Islet of Langerhans (tissue), 1 donor: ENCODE measurements around the gene SCGB3A1.

Source experiments
- FAIRE-seq: peaks from one replicate; lab custom pipeline; 2011; peaks lifted over from hg19 to GRCh38; lab: Jason Lieb, UNC

Gene SCGB3A1

DNA sequence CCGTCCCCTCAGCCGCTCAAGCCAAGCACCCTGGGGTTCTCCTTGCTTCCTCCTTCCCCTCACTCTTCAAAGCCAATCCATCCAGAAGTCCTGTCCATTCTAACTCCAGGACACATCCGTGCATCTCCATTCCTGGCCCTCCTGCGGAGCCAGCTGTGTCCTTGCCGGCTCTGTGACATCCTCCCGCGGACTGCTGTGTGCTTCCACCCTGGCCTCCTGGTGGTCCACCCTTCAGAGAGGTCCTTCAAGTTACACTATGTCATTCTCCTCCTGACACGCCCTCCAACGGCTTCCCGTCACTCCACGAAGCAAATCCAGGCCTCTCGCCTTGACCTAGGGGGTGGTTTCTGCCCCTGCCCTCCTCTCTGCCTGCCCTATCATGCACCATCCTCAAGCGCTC, 13.0 kb upstream of the SCGB3A1 start:
- FAIRE-seq: no peak

- FAIRE-seq: no peak
Observed at GRCh38 chr5:180603076-180603594, 11.8 kb upstream of the SCGB3A1 start.

GRCh38 chr5:180602481-180603075, 11.3 kb upstream of the SCGB3A1 start:
- no peak for FAIRE-seq

- FAIRE-seq: no peak
Observed at GRCh38 chr5:180601591-180602480, 10.5 kb upstream of the SCGB3A1 start.

GRCh38 chr5:180600554-180601041, 9.3 kb upstream of the SCGB3A1 start:
- no peak for FAIRE-seq

GRCh38 chr5:180599981-180600553, 8.8 kb upstream of the SCGB3A1 start:
- no peak for FAIRE-seq

GRCh38 chr5:180599590-180599914, 8.3 kb upstream of the SCGB3A1 start:
- no peak for FAIRE-seq

DNA sequence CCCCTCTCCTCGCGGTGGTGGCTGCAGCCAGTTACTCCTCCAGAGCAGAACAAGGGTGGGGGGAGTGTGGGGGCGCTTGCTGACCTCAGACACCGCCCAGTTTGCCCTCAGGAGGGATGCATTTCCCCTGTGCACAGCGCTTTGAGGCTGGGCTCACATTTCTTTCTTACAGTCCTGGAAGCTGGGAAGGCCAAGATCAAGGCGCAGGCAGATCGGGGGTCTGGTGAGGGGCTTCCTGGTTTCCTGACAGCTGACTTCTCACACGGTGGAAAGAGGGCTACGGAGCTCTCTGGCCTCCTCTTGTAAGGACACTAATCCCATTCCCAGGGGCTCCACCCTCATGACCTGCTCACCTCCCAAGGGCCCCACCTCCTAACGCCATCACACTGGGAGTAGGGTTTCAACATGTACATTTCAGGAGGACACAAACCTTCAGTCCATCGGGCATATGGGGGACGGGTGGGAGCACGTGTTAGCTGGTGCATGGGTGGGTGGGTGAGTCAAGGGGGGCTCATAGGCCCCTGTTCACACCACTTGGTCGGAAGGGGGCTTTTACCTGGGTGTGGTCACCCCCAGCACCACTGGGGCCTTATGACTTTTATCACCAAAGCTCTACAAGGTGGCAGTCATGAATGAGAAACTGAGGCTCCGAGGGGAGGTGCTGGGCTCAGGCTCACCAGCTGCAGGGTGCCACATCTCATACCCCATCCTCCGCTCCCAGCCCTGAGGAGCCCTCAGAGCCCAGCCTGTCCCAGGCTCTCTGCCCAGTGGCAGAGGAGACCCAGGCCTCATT, 7.7 kb upstream of the SCGB3A1 start:
- no peak for FAIRE-seq

DNA sequence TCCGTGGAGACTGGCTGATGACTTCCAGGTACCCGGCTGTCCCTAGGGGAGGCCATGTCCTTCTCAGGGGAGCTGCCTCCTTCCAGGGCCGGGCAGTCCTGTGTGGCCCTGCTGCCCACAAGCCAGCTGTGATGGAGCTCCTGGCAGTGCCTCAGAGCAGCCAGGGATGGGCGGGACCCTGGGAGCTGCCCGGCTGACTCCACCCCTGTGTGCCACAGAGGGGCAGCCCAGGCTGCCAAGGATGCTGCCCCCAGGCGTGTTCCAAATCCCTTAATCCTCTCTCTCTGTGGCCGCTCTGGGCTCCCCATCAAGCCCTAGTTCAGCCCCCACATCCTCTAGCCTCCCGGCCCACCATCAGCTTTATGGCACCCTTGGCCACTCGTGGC, 7.0 kb upstream of the SCGB3A1 start:
- no peak for FAIRE-seq

DNA sequence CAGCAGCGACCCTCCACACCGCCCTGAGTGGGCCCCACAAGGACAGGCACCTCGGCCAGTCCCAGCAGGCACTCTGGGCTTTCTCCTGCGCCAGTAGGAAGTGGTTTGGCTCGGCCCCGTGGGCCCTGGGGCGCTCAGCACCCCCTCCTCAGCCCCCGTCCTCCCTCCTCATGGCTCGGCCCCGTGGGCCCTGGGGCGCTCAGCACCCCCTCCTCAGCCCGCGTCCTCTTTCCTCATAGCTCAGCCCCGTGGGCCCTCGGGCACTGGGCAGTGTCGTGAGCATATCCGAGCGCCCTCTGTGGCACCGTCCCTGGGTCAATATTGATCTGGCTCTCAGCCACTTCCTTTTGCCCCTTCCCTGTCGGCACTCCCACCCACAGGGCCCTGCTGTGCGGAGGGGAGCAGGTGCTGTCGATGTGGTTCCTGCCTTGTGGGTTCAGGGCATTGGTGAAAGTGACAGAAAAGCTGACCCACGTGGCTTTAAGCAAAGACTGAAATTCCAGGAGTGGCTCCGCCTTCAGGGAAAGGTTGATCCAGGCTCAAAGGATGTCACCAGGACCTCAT, 5.5 kb upstream of the SCGB3A1 start:
- FAIRE-seq: no peak

GRCh38 chr5:180596115-180596667, 4.9 kb upstream of the SCGB3A1 start:
- no peak for FAIRE-seq

DNA sequence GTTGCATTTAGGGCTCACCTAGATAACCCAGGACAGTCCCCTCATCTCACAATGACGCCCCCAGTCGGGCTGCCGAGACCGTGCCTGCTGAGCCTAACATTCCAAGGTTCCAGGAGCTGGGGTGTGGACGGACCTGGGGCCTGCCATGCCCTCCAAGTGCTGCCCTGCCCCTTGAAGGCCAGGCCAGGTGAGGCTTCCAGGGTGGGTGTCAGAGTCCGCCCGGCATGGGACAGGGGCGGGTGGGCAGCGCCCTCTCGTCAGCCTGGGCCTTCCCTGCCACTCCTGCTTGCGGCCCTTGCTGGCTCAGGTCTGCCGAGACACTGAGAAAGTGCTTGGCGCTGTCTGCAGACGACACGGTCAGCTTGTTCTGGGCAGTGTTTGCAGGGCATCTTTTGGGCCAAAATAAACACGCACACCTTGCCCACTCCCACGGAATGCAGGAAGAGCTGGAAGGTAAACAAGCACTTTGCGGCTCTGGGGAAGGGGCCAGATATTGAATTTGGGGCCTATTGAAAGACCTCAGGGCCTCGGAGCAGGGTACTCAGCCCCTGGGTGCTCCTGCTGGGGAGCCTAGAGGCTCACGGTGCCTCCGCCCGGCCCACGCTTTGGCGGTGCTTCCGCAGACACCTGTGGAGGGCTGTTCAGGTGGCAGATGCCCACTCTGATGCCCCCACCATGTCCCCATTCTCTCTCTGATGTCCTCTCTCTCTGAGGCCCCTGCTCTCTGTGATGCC, 4.2 kb upstream of the SCGB3A1 start:
- no peak for FAIRE-seq

- no peak for FAIRE-seq
Observed at GRCh38 chr5:180595046-180595379, 3.7 kb upstream of the SCGB3A1 start.

DNA sequence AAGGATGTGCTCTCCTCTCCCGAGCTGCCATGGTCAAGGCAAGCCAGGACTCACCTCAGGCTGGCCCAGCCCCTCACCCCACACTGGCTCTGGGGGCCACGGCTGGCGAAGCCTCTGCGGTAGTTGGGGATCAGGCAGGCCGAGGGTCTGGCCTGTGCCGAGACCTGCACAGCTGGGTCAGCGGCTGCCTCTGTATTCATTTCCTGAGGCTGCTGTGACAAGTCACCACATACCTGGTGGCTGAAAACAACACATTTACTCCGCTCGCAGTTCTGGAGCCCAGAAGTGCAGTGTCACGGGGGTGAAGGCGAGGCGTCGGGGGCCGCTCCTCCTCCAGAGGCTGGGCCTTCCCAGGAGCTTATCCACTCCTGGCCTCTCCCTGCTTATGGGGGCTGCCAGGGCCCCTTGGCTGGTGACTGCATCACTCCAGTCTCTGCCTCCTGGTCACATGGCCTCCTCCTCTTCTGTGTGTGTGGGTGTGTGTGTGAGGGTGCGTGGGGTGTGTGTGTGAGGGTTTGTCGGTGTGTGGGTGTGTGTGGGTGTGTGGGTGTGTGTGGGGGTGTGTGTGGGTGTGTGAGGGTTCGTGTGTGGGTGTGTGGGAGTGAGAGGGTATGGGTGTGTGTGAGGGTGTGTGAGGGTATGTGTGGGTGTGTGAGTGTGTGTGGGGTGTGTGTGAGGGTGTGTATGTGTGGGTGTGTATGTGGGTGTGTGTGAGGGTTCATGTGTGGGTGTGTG, 3.2 kb upstream of the SCGB3A1 start:
- no peak for FAIRE-seq

DNA sequence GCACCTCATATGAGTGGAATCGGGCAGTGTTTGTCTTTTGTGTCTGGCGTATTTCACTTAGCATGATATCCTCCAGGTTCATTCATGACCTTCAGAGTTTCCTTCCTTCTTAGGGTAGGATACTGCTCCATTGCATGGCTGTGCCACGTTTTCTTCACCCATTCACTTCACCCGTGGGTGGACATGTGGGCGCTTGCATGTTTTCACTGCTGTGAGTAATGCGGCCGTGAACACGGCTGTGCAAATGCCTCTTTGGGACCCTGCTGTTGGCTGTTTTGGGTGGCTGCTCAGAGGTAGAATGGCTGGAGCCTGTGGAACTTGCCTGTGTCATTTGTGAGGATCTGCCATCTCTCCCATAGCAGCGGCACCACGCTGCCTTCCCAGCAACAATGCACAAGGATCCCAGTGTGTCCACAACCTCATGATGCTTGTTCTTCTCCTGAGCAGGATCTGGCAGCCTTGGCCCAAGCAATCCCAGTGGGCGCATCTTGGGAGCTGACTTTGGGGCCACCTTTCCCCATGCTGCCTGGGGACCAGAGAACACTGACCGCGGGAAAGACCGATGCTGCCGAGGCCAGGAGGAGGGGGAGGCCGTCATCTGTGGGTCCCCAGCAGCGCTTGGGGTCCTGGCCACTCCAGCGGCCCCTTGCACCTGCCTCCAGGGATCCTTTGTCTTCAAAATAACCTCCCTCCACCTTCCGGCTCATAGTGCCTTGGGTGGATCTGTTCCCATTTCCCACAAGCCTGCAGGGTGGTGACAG, 2.3 kb upstream of the SCGB3A1 start:
- FAIRE-seq: no peak

- no peak for FAIRE-seq
Observed at GRCh38 chr5:180592176-180592575, 877 bp upstream of the SCGB3A1 start.

- no peak for FAIRE-seq
Observed at GRCh38 chr5:180590543-180591310, 572 bp downstream of the SCGB3A1 start.

DNA sequence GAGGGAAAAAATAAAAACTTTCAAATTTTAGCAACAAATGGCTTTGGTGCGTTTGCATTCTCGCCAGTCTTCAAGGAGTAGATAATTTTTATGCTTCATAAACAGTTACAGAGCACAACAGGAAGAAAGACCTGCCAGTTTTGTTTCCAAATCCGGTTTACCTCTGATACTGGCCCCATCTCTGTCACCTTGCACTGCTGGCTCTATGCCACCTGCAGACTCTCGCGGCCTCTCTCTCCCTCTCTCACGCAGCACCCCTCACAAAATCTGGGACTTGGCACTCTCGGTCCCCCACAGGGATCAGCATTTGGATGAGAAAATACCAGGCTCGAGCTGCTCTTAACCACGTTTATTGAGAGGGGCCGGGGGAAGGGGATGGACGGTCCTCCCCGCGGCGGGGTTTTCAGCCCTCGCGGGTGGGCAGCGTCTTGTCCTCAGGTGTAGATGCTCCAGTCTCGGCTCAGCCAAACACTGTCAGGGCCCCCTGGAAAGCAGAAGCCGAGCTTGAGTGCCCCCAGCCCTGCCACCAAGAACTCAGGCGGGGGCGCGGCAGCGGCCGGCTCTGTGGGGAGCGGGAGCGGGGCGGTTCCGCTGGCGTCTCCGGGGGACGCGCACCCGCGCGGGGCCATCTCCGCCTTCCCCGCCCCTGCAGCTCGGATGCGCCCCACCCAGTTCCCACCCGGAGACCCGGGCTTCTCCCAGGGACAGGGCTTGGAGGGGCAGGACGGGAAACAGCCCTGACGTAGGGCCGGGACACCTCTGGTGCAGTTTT, 1.3 kb downstream of the SCGB3A1 start:
- FAIRE-seq: no peak
